GM13977 (cell line): ENCODE measurements around the gene OVOL2.

Source experiments
- DNase-seq: peaks from one replicate; pipeline ENCODE4 v3.0.0; 2012; ENCODE audit warnings: low spot score
- in situ Hi-C: fragments of 300-500 bp; cut with MboI; formaldehyde crosslinking; loops from one replicate; pipeline ENCODE4 v1.12.0; 2022; ENCODE audit warnings: low sequenced_read_pairs, low pct_unique_long_range_greater_than_20kb, mixed read lengths, inconsistent platforms; ENCODE audit not compliant: unreplicated experiment
- TF ChIP-seq, protein P1 (sequence below): IDR thresholded peaks from 2 replicates; pipeline ENCODE4 v1.5.1; 2012; ENCODE audit warnings: mild to moderate bottlenecking, control low read depth; ENCODE audit not compliant: insufficient read depth; ENCODE audit errors: extremely low read depth, missing control alignments

Gene OVOL2

GRCh38 chr20:18042229-18042628 lies 15.5 kb downstream of the OVOL2 start:
- DNase-seq = no peak
- in situ Hi-C loops = no loop called here
- TF ChIP-seq, protein P1, sequence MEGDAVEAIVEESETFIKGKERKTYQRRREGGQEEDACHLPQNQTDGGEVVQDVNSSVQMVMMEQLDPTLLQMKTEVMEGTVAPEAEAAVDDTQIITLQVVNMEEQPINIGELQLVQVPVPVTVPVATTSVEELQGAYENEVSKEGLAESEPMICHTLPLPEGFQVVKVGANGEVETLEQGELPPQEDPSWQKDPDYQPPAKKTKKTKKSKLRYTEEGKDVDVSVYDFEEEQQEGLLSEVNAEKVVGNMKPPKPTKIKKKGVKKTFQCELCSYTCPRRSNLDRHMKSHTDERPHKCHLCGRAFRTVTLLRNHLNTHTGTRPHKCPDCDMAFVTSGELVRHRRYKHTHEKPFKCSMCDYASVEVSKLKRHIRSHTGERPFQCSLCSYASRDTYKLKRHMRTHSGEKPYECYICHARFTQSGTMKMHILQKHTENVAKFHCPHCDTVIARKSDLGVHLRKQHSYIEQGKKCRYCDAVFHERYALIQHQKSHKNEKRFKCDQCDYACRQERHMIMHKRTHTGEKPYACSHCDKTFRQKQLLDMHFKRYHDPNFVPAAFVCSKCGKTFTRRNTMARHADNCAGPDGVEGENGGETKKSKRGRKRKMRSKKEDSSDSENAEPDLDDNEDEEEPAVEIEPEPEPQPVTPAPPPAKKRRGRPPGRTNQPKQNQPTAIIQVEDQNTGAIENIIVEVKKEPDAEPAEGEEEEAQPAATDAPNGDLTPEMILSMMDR = no peak

GRCh38 chr20:18041462-18041861 lies 16.3 kb downstream of the OVOL2 start:
- in situ Hi-C loops = no loop called here
- TF ChIP-seq, protein P1 = no peak
- DNase-seq = no peak

- TF ChIP-seq, protein P1 = no peak
- no peak for DNase-seq
- in situ Hi-C loops = no loop called here
Measured at GRCh38 chr20:18039063-18039462, 18.7 kb downstream of the OVOL2 start.

DNA sequence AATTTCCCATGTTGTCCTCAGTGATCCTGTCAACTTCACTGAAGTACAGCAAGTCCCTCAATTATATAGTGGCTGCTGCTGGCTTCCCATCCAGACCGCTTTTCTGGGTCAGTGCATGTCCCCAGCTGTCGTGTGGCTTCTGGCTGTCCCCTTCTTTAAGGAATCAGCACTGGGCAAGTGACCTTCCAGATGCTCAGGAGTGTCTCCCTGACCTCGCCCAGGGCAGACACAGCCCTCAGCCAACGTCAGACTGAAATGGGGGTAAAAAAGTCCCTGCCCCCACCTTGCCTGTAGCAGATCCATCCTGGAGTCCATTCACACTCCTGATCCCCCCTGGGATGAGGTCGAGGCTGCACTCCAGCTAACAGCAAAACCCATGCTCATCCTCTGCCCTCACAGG lies 23.7 kb downstream of the OVOL2 start:
- TF ChIP-seq, protein P1 = no peak
- in situ Hi-C loops = no loop called here
- no peak for DNase-seq

DNA sequence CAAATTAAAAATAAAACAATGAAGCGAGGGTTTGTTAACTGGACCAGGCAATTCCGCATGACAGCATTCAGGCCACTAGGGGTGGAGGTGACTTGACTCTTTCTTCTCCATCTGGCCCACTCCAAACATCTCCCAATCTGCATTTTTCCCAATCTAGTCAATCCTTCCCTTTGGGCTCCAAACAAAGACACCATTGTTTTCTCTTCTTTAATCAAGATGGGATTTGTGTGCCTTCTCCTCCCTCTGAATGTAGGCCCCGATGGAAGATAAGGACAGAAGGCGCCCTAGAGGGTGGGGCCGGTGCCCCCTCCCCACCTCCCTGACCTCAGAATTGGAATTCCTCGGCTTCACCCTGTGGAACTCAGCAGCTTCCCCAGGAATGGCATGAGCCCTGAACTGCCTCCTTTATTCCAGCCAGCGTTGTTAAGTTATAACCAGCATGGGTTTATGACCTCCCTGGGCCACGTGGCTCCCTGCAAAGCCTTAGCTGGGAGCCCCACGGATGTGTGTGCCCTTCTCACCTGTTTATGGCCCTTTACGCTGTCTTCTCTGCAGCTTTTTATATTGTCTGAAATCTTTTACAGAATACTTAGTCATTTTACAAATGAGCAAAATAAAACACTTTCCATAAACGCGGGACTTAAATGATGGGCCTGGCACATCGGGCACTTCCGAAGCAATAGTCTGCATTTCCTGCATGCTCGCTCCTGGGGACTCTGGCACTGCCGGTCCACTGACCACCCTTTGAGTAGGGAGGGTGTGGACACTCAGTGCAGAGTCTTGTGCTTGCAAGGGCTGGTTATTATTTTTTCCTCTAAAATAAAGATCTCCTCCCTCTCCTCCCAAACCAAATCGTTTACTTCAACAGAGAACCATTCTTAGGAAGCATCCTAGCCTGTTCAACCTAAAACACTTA lies 24.5 kb downstream of the OVOL2 start:
- in situ Hi-C loops = no loop called here
- TF ChIP-seq, protein P1 = no peak
- no peak for DNase-seq

GRCh38 chr20:18031888-18032509 lies 25.7 kb downstream of the OVOL2 start:
- no peak for DNase-seq
- in situ Hi-C loops = no loop called here
- TF ChIP-seq, protein P1 = no peak
